GM23338 (cell line): ENCODE data around the gene CFAP299. TPM values are rescaled to one million over a fixed set of nuclear protein-coding genes. Genes with fewer than 3 reads are reported as not detected.
A peak's percentile ranks its signal among the peaks of the same experiment; 100 is the strongest.

ENCODE experiments used
- ATAC-seq: fragments of 200-7000 bp; cut with Tn5 transposase; 3 replicates; pipeline ENCODE4 v1.9.1; 2020
- DNase-seq: peaks from one replicate; pipeline ENCODE4 v3.0.0-alpha.2; 2015; ENCODE audit warnings: low spot score
- H2AFZ ChIP-seq: fragments of 200-600 bp; sonication (generic); 2 replicates; pipeline ENCODE4 v1.8.0; 2016; ENCODE audit warnings: antibody characterized with exemption, mild to moderate bottlenecking, moderate library complexity
- H3F3A ChIP-seq: fragments of 200-600 bp; sonication (generic); replicated peaks from 2 replicates; pipeline ENCODE4 v1.8.0; 2017; ENCODE audit warnings: antibody characterized with exemption, mixed run types, low read depth
- H3K27ac ChIP-seq: fragments of 200-600 bp; sonication (generic); 2 replicates; pipeline ENCODE4 v1.6.1; 2016; ENCODE audit warnings: low read depth
- H3K27me3 ChIP-seq: fragments of 200-600 bp; sonication (generic); 2 replicates; pipeline ENCODE4 v1.8.0; 2016; ENCODE audit warnings: mild to moderate bottlenecking, mixed run types, moderate library complexity; ENCODE audit not compliant: insufficient read depth
- H3K36me3 ChIP-seq: fragments of 200-600 bp; sonication (generic); 2 replicates; pipeline ENCODE4 v1.8.0; 2016; ENCODE audit warnings: mild to moderate bottlenecking; ENCODE audit not compliant: insufficient read depth
- H3K4me1 ChIP-seq: fragments of 200-600 bp; sonication (generic); 2 replicates; pipeline ENCODE4 v1.8.0; 2016; ENCODE audit warnings: mild to moderate bottlenecking, moderate library complexity; ENCODE audit not compliant: insufficient read depth
- H3K4me2 ChIP-seq: fragments of 200-600 bp; sonication (generic); 2 replicates; pipeline ENCODE4 v1.7.1; 2017; ENCODE audit warnings: mixed run types
- H3K4me3 ChIP-seq: fragments of 200-600 bp; sonication (generic); 2 replicates; pipeline ENCODE4 v1.6.1; 2016; ENCODE audit warnings: mixed run types
- H3K79me2 ChIP-seq: fragments of 200-600 bp; sonication (generic); replicated peaks from 2 replicates; pipeline ENCODE4 v1.8.0; 2017; ENCODE audit warnings: mild to moderate bottlenecking; ENCODE audit not compliant: insufficient read depth
- H3K9me2 ChIP-seq: fragments of 200-600 bp; sonication (generic); 2 replicates; pipeline ENCODE4 v1.8.0; 2017; ENCODE audit not compliant: insufficient read depth
- H4K20me1 ChIP-seq: fragments of 200-600 bp; sonication (generic); replicated peaks from 2 replicates; pipeline ENCODE4 v1.8.0; 2017; ENCODE audit warnings: mild to moderate bottlenecking; ENCODE audit not compliant: insufficient read depth
- H3K27ac Mint-ChIP-seq: 2 replicates; pipeline ENCODE4 v1.8.0; 2020; ENCODE audit warnings: inconsistent platforms, mild to moderate bottlenecking, moderate library complexity, mixed read lengths
- H3K27me3 Mint-ChIP-seq: 3 replicates; pipeline ENCODE4 v1.8.0; 2022; ENCODE audit warnings: low read depth, mild to moderate bottlenecking, moderate library complexity, mixed read lengths, inconsistent platforms; ENCODE audit not compliant: insufficient read depth, poor library complexity
- H3K36me3 Mint-ChIP-seq: 3 replicates; pipeline ENCODE4 v1.8.0; 2021; ENCODE audit warnings: low read depth, mild to moderate bottlenecking, inconsistent platforms, moderate library complexity, mixed read lengths
- H3K4me1 Mint-ChIP-seq: 3 replicates; pipeline ENCODE4 v1.8.0; 2020; ENCODE audit warnings: mild to moderate bottlenecking, inconsistent platforms, mixed read lengths
- H3K4me3 Mint-ChIP-seq: 3 replicates; pipeline ENCODE4 v1.8.0; 2021; ENCODE audit warnings: moderate library complexity, mild to moderate bottlenecking, inconsistent platforms, mixed read lengths
- H3K9me3 Mint-ChIP-seq: 3 replicates; pipeline ENCODE4 v1.8.0; 2020; ENCODE audit warnings: moderate library complexity, mild to moderate bottlenecking, inconsistent platforms, mixed read lengths
- CREB1 ChIP-seq: fragments of 250-450 bp; sonication (Bioruptor Pico); IDR thresholded peaks from 2 replicates; pipeline ENCODE4 v1.5.0; 2020; ENCODE audit warnings: low read depth, mild to moderate bottlenecking, moderate library complexity
- CTCF ChIP-seq, 2 experiments: fragments of 200-600 bp in 1 of 2; sonication (generic) in 1 of 2; conservative IDR thresholded peaks; 2 replicates each; pipeline versions ENCODE4 v1.5.1 to v1.6.1; 2016 to 2017; ENCODE audit warnings: antibody characterized with exemption in 2 of 2, low read depth in 2 of 2, mild to moderate bottlenecking in 2 of 2, moderate library complexity in 1 of 2
- ETS1 ChIP-seq: IDR thresholded peaks from 2 replicates; pipeline ENCODE4 v1.6.1; 2016; ENCODE audit warnings: antibody characterized with exemption
- EZH2 ChIP-seq: fragments of 200-600 bp; sonication (generic); IDR thresholded peaks from one replicate; pipeline ENCODE4 v1.8.0; 2017; ENCODE audit warnings: antibody characterized with exemption, mild to moderate bottlenecking, low read depth; ENCODE audit not compliant: unreplicated experiment
- JUNB ChIP-seq: IDR thresholded peaks from one replicate; pipeline ENCODE4 v1.6.1; 2016; ENCODE audit warnings: antibody characterized with exemption; ENCODE audit not compliant: unreplicated experiment
- NANOG ChIP-seq: IDR thresholded peaks from 2 replicates; pipeline ENCODE4 v1.6.1; 2016; ENCODE audit warnings: antibody characterized with exemption, borderline replicate concordance
- POLR2AphosphoS5 ChIP-seq: IDR thresholded peaks from 2 replicates; pipeline ENCODE4 v1.6.1; 2016; ENCODE audit warnings: antibody characterized with exemption, low read depth
- REST ChIP-seq: IDR thresholded peaks from one replicate; pipeline ENCODE4 v1.6.1; 2018; ENCODE audit warnings: antibody characterized with exemption; ENCODE audit not compliant: unreplicated experiment
- STAT1 ChIP-seq: IDR thresholded peaks from one replicate; pipeline ENCODE4 v1.6.1; 2016; ENCODE audit warnings: antibody characterized with exemption; ENCODE audit not compliant: unreplicated experiment
- ZNF114 ChIP-seq: fragments of 250-450 bp; sonication (Bioruptor Pico); IDR thresholded peaks from 2 replicates; pipeline ENCODE4 v1.5.0; 2020; ENCODE audit warnings: mild to moderate bottlenecking, moderate library complexity
- ZNF331 ChIP-seq: fragments of 250-450 bp; sonication (Bioruptor Pico); IDR thresholded peaks from 2 replicates; pipeline ENCODE4 v1.5.0; 2020; ENCODE audit warnings: low read depth, mild to moderate bottlenecking, moderate library complexity
- ZNF462 ChIP-seq: fragments of 250-450 bp; sonication (Bioruptor Pico); IDR thresholded peaks from 2 replicates; pipeline ENCODE4 v1.5.0; 2020; ENCODE audit warnings: mild to moderate bottlenecking, moderate library complexity
- polyA plus RNA-seq: library from polyadenylated mRNA; unstranded; fragments of >200 nt; fragmentation: Nextera tagmentation; extraction: Ambion mirVana; gene quantifications from 2 replicates; pipeline ENCODE4 v1.2.1, GENCODE V29; 2016
- total RNA-seq: library from RNA; depleted of rRNA; stranded (reverse); fragments of >200 nt; shearing (Covaris generic); gene quantifications from 2 replicates; pipeline ENCODE4 v1.2.3, GENCODE V29; 2014

The CFAP299 gene
- total and polyA plus RNA-seq, 2 experiments from 2014 or later, result not detected

GRCh38 chr4:80990851-80991250 is 655.3 kb downstream of the CFAP299 start:
- H3K9me3 Mint-ChIP-seq, result no peaks in the 10 kb centered on the region
- H3K4me1 Mint-ChIP-seq, result peaks cover 10% of the 10 kb centered on the region; the same call in 2 of the 3 replicates
- Histone ChIP-seq H3K9me2 (no peaks in the 10 kb centered on the region), H3K27me3 (no peaks in the 10 kb centered on the region), H3K79me2 (no peaks in the 10 kb centered on the region), H3K4me1 (no peaks in the 10 kb centered on the region; the same call in 1 of the 2 replicates), H3F3A (no peaks in the 10 kb centered on the region), H2AFZ (no peak overlapping the region), H3K36me3 (no peaks in the 10 kb centered on the region), H4K20me1 (no peaks in the 10 kb centered on the region), H3K27ac (no peak overlapping the region), H3K4me2 (no peak overlapping the region), H3K4me3 (no peak overlapping the region)
- no peaks in the 10 kb centered on the region for H3K36me3 Mint-ChIP-seq
- no peak overlapping the region for H3K27ac Mint-ChIP-seq
- TF ChIP-seq NANOG, result no peak
- no peak for TF ChIP-seq REST
- TF ChIP-seq ZNF331 (CRISPR knock-in tag), result no peak
- TF ChIP-seq ETS1, result no peak
- TF ChIP-seq STAT1, result no peak
- no peak for TF ChIP-seq CREB1 (CRISPR knock-in tag)
- no peak for TF ChIP-seq POLR2AphosphoS5
- TF ChIP-seq CTCF (conservative IDR thresholded peaks at IDR 0.05; ENCODE audit: low read depth in 2 of 2), result no peak
- TF ChIP-seq EZH2, result no peak
- no peak for TF ChIP-seq ZNF462 (CRISPR knock-in tag)
- TF ChIP-seq ZNF114 (CRISPR knock-in tag), result no peak
- TF ChIP-seq JUNB, result no peak
- ATAC-seq (no peak; the same call in 2 of the 3 replicates), DNase-seq (peak; percentile 21)
- no peaks in the 10 kb centered on the region for H3K27me3 Mint-ChIP-seq
- H3K4me3 Mint-ChIP-seq, result no peak overlapping the region
